Fibroblast of villous mesenchyme (primary cell): ENCODE data around the gene GPR157. TPM values are rescaled to one million over a fixed set of nuclear protein-coding genes. Genes with fewer than 3 reads are reported as not detected.

Experiments
- DNase-seq: peaks from one replicate; pipeline ENCODE4 v3.0.0-alpha.2; 2010; ENCODE audit warnings: low read depth
- H3K4me3 ChIP-seq: 2 replicates; pipeline ENCODE4 v1.5.1; 2011; ENCODE audit warnings: low read depth, mild to moderate bottlenecking, low read length
- small RNA-seq: library from RNA; depleted of rRNA; stranded (forward); fragments of <200 nt; gene quantifications from one replicate; pipeline ENCODE3, GENCODE V24; 2012
- total RNA-seq: library from RNA; depleted of rRNA; stranded (reverse); fragments of >200 nt; gene quantifications from 2 replicates; pipeline ENCODE4 v1.2.3, GENCODE V29; 2012
- TF ChIP-seq, protein P1 (sequence below): IDR thresholded peaks from 2 replicates; pipeline ENCODE4 v1.5.1; 2012; ENCODE audit warnings: low read depth, mild to moderate bottlenecking, low read length; ENCODE audit not compliant: insufficient read depth

The GPR157 gene
- total RNA-seq, 1 donor, result 9.5 TPM

DNA sequence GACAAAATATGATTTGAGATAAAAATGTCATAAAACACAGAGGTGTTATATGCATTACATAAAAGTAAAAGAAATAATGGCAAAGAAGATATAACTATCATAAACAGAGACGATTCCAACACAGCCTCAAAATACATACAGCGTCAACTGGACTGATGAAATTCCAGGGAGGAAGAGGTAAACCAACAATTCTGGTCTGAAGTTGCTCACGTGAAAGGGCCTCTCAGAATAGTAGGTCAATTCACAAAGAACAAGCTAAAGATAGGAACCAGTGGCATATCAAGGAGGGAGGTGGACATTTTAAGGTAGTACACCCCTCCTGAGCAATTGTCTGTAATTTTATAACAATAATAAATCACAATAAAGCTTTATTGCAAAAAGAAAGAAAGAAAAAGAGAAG lies 78.1 kb downstream of the GPR157 start:
- no peak for DNase-seq
- no peak overlapping the region for H3K4me3 ChIP-seq
- TF ChIP-seq, protein P1, sequence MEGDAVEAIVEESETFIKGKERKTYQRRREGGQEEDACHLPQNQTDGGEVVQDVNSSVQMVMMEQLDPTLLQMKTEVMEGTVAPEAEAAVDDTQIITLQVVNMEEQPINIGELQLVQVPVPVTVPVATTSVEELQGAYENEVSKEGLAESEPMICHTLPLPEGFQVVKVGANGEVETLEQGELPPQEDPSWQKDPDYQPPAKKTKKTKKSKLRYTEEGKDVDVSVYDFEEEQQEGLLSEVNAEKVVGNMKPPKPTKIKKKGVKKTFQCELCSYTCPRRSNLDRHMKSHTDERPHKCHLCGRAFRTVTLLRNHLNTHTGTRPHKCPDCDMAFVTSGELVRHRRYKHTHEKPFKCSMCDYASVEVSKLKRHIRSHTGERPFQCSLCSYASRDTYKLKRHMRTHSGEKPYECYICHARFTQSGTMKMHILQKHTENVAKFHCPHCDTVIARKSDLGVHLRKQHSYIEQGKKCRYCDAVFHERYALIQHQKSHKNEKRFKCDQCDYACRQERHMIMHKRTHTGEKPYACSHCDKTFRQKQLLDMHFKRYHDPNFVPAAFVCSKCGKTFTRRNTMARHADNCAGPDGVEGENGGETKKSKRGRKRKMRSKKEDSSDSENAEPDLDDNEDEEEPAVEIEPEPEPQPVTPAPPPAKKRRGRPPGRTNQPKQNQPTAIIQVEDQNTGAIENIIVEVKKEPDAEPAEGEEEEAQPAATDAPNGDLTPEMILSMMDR, result no peak

Small RNA genes within 50 kb of the gene (small RNA-seq; reads per million reads assigned to genes)
- not detected for gene RF00424

Other genes with a start within 250 kb of the GPR157 start
- not detected in 2 replicates for gene CA6, start 183.2 kb downstream of the GPR157 start, total RNA-seq
- not detected in 2 replicates for gene SLC2A7, start 102.7 kb downstream of the GPR157 start, total RNA-seq
- 0.97 and 2.2 TPM in 2 replicates for gene SLC2A5, start 59.5 kb downstream of the GPR157 start, total RNA-seq
- gene H6PD, start 105.7 kb upstream of the GPR157 start, total RNA-seq, result 27.2 and 47.4 TPM in 2 replicates
- 20.7 and 48.6 TPM in 2 replicates for gene SPSB1, start 163.8 kb upstream of the GPR157 start, total RNA-seq